Kidney (tissue), 14 donors: Measurements from ENCODE around the gene IREB2. TPM values are rescaled to one million over a fixed set of nuclear protein-coding genes. Genes with fewer than 3 reads are reported as not detected.

ENCODE experiments used
- DNase-seq, 5 donors: peaks; one replicate each; pipeline ENCODE4 v3.0.0-alpha.2; 2013 to 2020
- FAIRE-seq: peaks from 2 replicates; lab custom pipeline; 2012; peaks lifted over from hg19 to GRCh38; lab: Jason Lieb, UNC
- H3K27ac ChIP-seq, 2 donors: one replicate each; pipeline ENCODE4 v1.7.0; 2013; ENCODE audit warnings: low read depth in 2 of 2, low read length in 2 of 2, inconsistent platforms in 1 of 2
- H3K27me3 ChIP-seq: one replicate; pipeline ENCODE4 v1.7.1; 2013; ENCODE audit warnings: low read length, inconsistent platforms; ENCODE audit not compliant: control insufficient read depth, insufficient read depth
- H3K36me3 ChIP-seq, 3 donors: one replicate each; pipeline versions ENCODE4 v1.7.0 to v1.7.1; 2013; ENCODE audit warnings: low read length in 3 of 3, control low read depth in 1 of 3, inconsistent platforms in 1 of 3; ENCODE audit not compliant: insufficient read depth in 3 of 3, control insufficient read depth in 2 of 3
- H3K4me1 ChIP-seq, 3 donors: one replicate each; pipeline versions ENCODE4 v1.7.0 to v1.7.1; 2013; ENCODE audit warnings: low read length in 3 of 3, inconsistent platforms in 1 of 3, low read depth in 1 of 3; ENCODE audit not compliant: control insufficient read depth in 2 of 3, insufficient read depth in 2 of 3
- H3K4me3 ChIP-seq, 3 donors: one replicate each; pipeline versions ENCODE4 v1.7.0 to v1.8.1; 2013; ENCODE audit warnings: low read length in 3 of 3, control low read depth in 1 of 3, inconsistent platforms in 1 of 3
- H3K9ac ChIP-seq, 3 donors: one replicate each; pipeline versions ENCODE4 v1.7.0 to v1.7.1; 2013; ENCODE audit warnings: low read length in 3 of 3, control low read depth in 1 of 3, inconsistent platforms in 1 of 3
- H3K9me3 ChIP-seq, 3 donors: one replicate each; pipeline versions ENCODE4 v1.7.0 to v1.7.1; 2013; ENCODE audit warnings: low read length in 3 of 3, control low read depth in 1 of 3, inconsistent platforms in 1 of 3; ENCODE audit not compliant: control insufficient read depth in 2 of 3, insufficient read depth in 1 of 3
- CTCF ChIP-seq: IDR thresholded peaks from 3 replicates; pipeline ENCODE4 v1.5.1; 2012; ENCODE audit warnings: mild to moderate bottlenecking, moderate library complexity, borderline replicate concordance; ENCODE audit not compliant: insufficient read depth; ENCODE audit errors: extremely low read depth
- intact Hi-C: fragments of 100-400 bp; cut with DNase I; formaldehyde crosslinking; loops from one replicate; pipeline ENCODE4 v1.11.1; 2022
- polyA plus RNA-seq: library from polyadenylated mRNA; stranded (reverse); fragments of 350-450 nt; fragmentation: Illumina TruSeq; extraction: RNeasy Lipid Tissue Mini Kit (QIAGEN cat#74804); gene quantifications from one replicate; pipeline ENCODE4 v1.2.3, GENCODE V29; 2014; ENCODE audit warnings: low read depth, low replicate concordance; ENCODE audit not compliant: insufficient read depth
- total RNA-seq: library from RNA; stranded (reverse); fragmentation: NEBNext Ultra II Directional; extraction: Animal tissue kit (Norgen Biotek cat#: 25700); gene quantifications from one replicate; pipeline ENCODE4 v1.2.1, GENCODE V29; 2021
- donor health status: control.
- donor health status: control.
- donor health status: control.
- donor health status: control.
- donor health status: control.
- donor health status: DM: yes; HTN: yes; CAD: no.
- donor health status: Normal renal cell carcinoma (clear cell type).

Gene IREB2
- total and polyA plus RNA-seq, 2 donors from 2014 or later, result 8.3 to 48.7 TPM

GRCh38 chr15:78419367-78419766 is 18.6 kb upstream of the IREB2 start:
- no peaks in the 10 kb centered on the region for H3K9me3 ChIP-seq
- H3K27ac ChIP-seq, result no peak overlapping the region
- no peaks in the 10 kb centered on the region for H3K4me1 ChIP-seq
- no peaks in the 10 kb centered on the region for H3K36me3 ChIP-seq
- no peak overlapping the region for H3K4me3 ChIP-seq
- TF ChIP-seq CTCF, result no peak
- DNase-seq, result no peak
- no peaks in the 10 kb centered on the region for H3K27me3 ChIP-seq
- H3K9ac ChIP-seq, result no peak overlapping the region
- intact Hi-C loops, result loop anchor here (5.0 to 10.0 kb wide), 2 partner anchors 112 to 455 kb away; no protein-coding TSS in a partner anchor
- no peak for FAIRE-seq

GRCh38 chr15:78420220-78420619 is 17.8 kb upstream of the IREB2 start:
- no peaks in the 10 kb centered on the region for H3K27me3 ChIP-seq
- no peaks in the 10 kb centered on the region for H3K9me3 ChIP-seq
- DNase-seq (no peak), FAIRE-seq (no peak)
- no peaks in the 10 kb centered on the region for H3K4me1 ChIP-seq
- no peak overlapping the region for H3K9ac ChIP-seq
- no peak overlapping the region for H3K4me3 ChIP-seq
- H3K36me3 ChIP-seq, result no peaks in the 10 kb centered on the region
- no peak for TF ChIP-seq CTCF
- intact Hi-C loops, result no loop called here
- H3K27ac ChIP-seq, result no peak overlapping the region

- Histone ChIP-seq H3K27ac (no peak overlapping the region), H3K4me1 (no peaks in the 10 kb centered on the region), H3K27me3 (no peaks in the 10 kb centered on the region), H3K9ac (no peak overlapping the region), H3K36me3 (no peaks in the 10 kb centered on the region), H3K9me3 (no peaks in the 10 kb centered on the region), H3K4me3 (no peak overlapping the region)
- intact Hi-C loops, result no loop called here
- FAIRE-seq, result no peak
- DNase-seq, result no peak
- no peak for TF ChIP-seq CTCF
Measured at GRCh38 chr15:78420766-78421165, 17.2 kb upstream of the IREB2 start.
